ENCODE data around the gene PARL. TPM values are rescaled to one million over a fixed set of nuclear protein-coding genes. Genes with fewer than 3 reads are reported as not detected.

PARL gene
- total and polyA plus RNA-seq, 9 of the 15 experiments (the other 6 are each of a cell fraction or from before 2014, with no cell fraction given), result 39.5 to 82.4 (median 57.4) TPM

- TF ChIP-seq ZNF318 (IDR thresholded peaks at IDR 0.05; ENCODE audit: borderline replicate concordance in 1 of 2, low read depth in 1 of 2), result no peak
- no peak for TF ChIP-seq BACH1 (tag; IDR thresholded peaks at IDR 0.05)
- TF ChIP-seq TCF7L2 (IDR thresholded peaks at IDR 0.05; ENCODE audit: low read depth, low read length), result no peak
- TF ChIP-seq, protein P1, sequence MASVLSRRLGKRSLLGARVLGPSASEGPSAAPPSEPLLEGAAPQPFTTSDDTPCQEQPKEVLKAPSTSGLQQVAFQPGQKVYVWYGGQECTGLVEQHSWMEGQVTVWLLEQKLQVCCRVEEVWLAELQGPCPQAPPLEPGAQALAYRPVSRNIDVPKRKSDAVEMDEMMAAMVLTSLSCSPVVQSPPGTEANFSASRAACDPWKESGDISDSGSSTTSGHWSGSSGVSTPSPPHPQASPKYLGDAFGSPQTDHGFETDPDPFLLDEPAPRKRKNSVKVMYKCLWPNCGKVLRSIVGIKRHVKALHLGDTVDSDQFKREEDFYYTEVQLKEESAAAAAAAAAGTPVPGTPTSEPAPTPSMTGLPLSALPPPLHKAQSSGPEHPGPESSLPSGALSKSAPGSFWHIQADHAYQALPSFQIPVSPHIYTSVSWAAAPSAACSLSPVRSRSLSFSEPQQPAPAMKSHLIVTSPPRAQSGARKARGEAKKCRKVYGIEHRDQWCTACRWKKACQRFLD (CRISPR knock-in tag; IDR thresholded peaks at IDR 0.05), result peak; percentile 62; the same call in 1 of the 2 replicates
- no peak for TF ChIP-seq CBX8 (IDR thresholded peaks at IDR 0.05; ENCODE audit: borderline replicate concordance, extremely low read depth, low read depth, low read length, poor library complexity, severe bottlenecking)
- no peak for TF ChIP-seq SNRNP70 (optimal IDR thresholded peaks at IDR 0.05; ENCODE audit: low read depth, low read length)
- TF ChIP-seq POLR2B (IDR thresholded peaks at IDR 0.05; ENCODE audit: low read depth, partially characterized antibody), result peak; percentile 86
- TF ChIP-seq, protein P2, sequence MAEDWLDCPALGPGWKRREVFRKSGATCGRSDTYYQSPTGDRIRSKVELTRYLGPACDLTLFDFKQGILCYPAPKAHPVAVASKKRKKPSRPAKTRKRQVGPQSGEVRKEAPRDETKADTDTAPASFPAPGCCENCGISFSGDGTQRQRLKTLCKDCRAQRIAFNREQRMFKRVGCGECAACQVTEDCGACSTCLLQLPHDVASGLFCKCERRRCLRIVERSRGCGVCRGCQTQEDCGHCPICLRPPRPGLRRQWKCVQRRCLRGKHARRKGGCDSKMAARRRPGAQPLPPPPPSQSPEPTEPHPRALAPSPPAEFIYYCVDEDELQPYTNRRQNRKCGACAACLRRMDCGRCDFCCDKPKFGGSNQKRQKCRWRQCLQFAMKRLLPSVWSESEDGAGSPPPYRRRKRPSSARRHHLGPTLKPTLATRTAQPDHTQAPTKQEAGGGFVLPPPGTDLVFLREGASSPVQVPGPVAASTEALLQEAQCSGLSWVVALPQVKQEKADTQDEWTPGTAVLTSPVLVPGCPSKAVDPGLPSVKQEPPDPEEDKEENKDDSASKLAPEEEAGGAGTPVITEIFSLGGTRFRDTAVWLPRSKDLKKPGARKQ (CRISPR knock-in tag; IDR thresholded peaks at IDR 0.05), result no peak
These were observed at the start of gene PARL (continued) for GRCh38 chr3:183884427-183885296.
